Measurements from ENCODE around the gene EVC.

Gene EVC

GRCh38 chr4:5785806-5786680 is 75.0 kb downstream of the EVC start:
- no peak for TF ChIP-seq CTCF (conservative IDR thresholded peaks at IDR 0.05; ENCODE audit: low read depth, low read length)
- H3K4me3 ChIP-seq (ENCODE audit: low read length), result no peak overlapping the region
- peak; percentile 45 for DNase-seq (ENCODE audit: low read depth)

GRCh38 chr4:5787311-5787710 is 76.3 kb downstream of the EVC start:
- TF ChIP-seq CTCF (conservative IDR thresholded peaks at IDR 0.05; ENCODE audit: low read depth, low read length), result no peak
- no peak overlapping the region for H3K4me3 ChIP-seq (ENCODE audit: low read length)
- no peak for DNase-seq (ENCODE audit: low read depth)

- no peak overlapping the region for H3K4me3 ChIP-seq (ENCODE audit: low read length)
- DNase-seq (ENCODE audit: low read depth), result no peak
- no peak for TF ChIP-seq CTCF (conservative IDR thresholded peaks at IDR 0.05; ENCODE audit: low read depth, low read length)
Measured at GRCh38 chr4:5788144-5788543, 77.1 kb downstream of the EVC start.

GRCh38 chr4:5789141-5789540 is 78.1 kb downstream of the EVC start:
- DNase-seq (ENCODE audit: low read depth), result no peak
- no peak overlapping the region for H3K4me3 ChIP-seq (ENCODE audit: low read length)
- no peak for TF ChIP-seq CTCF (conservative IDR thresholded peaks at IDR 0.05; ENCODE audit: low read depth, low read length)

- no peak for TF ChIP-seq CTCF (conservative IDR thresholded peaks at IDR 0.05; ENCODE audit: low read depth, low read length)
- H3K4me3 ChIP-seq (ENCODE audit: low read length), result no peak overlapping the region
- no peak for DNase-seq (ENCODE audit: low read depth)
Measured at GRCh38 chr4:5790546-5790857, 79.5 kb downstream of the EVC start.

- H3K4me3 ChIP-seq (ENCODE audit: low read length), result no peak overlapping the region
- TF ChIP-seq CTCF (conservative IDR thresholded peaks at IDR 0.05; ENCODE audit: low read depth, low read length), result no peak
- DNase-seq (ENCODE audit: low read depth), result no peak
Measured at GRCh38 chr4:5791654-5792053, 80.7 kb downstream of the EVC start.

- TF ChIP-seq CTCF (conservative IDR thresholded peaks at IDR 0.05; ENCODE audit: low read depth, low read length), result no peak
- no peak overlapping the region for H3K4me3 ChIP-seq (ENCODE audit: low read length)
- no peak for DNase-seq (ENCODE audit: low read depth)
Measured at GRCh38 chr4:5793514-5793913, 82.5 kb downstream of the EVC start.

Measured in retinal pigment epithelial cell (primary cell).